ENCODE data around the gene CCDC85B.

DNA sequence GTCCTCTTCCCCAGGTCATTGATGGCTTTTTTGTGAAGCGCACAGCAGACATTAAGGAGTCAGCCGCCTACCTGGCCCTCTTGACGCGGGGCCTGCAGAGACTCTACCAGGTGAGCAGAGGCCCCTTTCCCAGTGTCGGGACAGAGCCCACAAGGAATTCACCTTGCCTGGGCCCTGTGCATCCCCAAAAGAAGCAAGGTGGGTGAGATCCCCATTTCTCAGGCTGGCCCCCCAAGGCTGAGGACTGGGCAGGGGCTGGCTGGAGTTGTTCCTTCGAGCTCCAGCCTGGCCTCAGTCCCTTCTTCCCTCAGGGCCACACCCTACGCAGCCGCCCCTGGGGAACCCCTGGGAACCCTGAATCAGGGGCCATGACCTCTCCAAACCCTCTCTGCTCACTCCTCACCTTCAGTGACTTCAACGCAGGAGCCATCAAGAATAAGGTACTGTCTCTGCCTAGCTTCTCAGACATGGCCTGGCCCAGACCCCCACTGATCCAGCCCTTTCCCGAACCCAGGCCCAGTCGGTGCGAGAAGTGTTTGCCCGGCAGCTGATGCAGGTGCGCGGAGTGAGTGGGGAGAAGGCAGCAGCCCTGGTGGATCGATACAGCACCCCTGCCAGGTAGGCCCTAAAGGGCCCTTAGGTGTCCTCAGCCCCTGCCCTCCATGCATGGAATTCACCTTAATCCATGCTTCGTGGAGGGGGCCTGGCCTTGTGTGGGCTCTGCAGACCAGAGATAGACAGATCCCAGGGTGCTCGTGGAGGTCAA is 25.6 kb upstream of the CCDC85B start:
- no peak for TF ChIP-seq ZNF274 (IDR thresholded peaks at IDR 0.05; ENCODE audit: low read depth, low read length)
- TF ChIP-seq YY1 (IDR thresholded peaks at IDR 0.05; ENCODE audit: insufficient read depth, insufficient read length) = no peak
